SK-MEL-5 (cell line): Measurements from ENCODE around the gene ALDH16A1. TPM values are rescaled to one million over a fixed set of nuclear protein-coding genes. Genes with fewer than 3 reads are reported as not detected.

Source experiments
- DNase-seq: peaks from one replicate; pipeline ENCODE4 v3.0.0-alpha.2; 2016; ENCODE audit warnings: low read depth, low spot score
- in situ Hi-C: cut with HindIII; loops from 2 replicates; pipeline ENCODE4 v1.10.0; 2016; ENCODE audit warnings: low sequenced_read_pairs, high pct_unique_total_duplicates, low pct_unique_long_range_greater_than_20kb
- total RNA-seq: library from RNA; depleted of rRNA; stranded (reverse); fragments of >200 nt; shearing (Covaris generic); gene quantifications from 2 replicates; pipeline ENCODE4 v1.2.3, GENCODE V29; 2014

ALDH16A1 gene
- total RNA-seq, 1 experiment from 2014 or later: 16.7 TPM

GRCh38 chr19:49421878-49422202, 31.2 kb upstream of the ALDH16A1 start:
- in situ Hi-C loops: no loop called here
- no peak for DNase-seq

GRCh38 chr19:49422407-49423070, 30.5 kb upstream of the ALDH16A1 start:
- DNase-seq: peak; percentile 63
- in situ Hi-C loops: no loop called here

- no peak for DNase-seq
- in situ Hi-C loops: no loop called here
Observed at GRCh38 chr19:49423071-49423984, 29.7 kb upstream of the ALDH16A1 start, which contains the start of gene PTH2. Gene PTH2 (minus strand): TSS chr19:49423441. CDS start chr19:49423339, 102 bp downstream.

GRCh38 chr19:49423985-49424303, 29.1 kb upstream of the ALDH16A1 start:
- DNase-seq: no peak
- in situ Hi-C loops: no loop called here

GRCh38 chr19:49425178-49425577, 27.8 kb upstream of the ALDH16A1 start, which contains the start of gene GFY:
Gene GFY (plus strand): TSS chr19:49425388. CDS start chr19:49426431, 1,043 bp downstream.
- in situ Hi-C loops: no loop called here
- no peak for DNase-seq

GRCh38 chr19:49425922-49426592, 27.0 kb upstream of the ALDH16A1 start:
- peak; percentile 38 for DNase-seq
- in situ Hi-C loops: no loop called here

GRCh38 chr19:49427339-49427738, 25.7 kb upstream of the ALDH16A1 start:
- no peak for DNase-seq
- in situ Hi-C loops: no loop called here

GRCh38 chr19:49427855-49428546, 25.0 kb upstream of the ALDH16A1 start:
- DNase-seq: no peak
- in situ Hi-C loops: no loop called here

GRCh38 chr19:49428547-49429451, 24.2 kb upstream of the ALDH16A1 start:
- DNase-seq: no peak
- in situ Hi-C loops: no loop called here

- in situ Hi-C loops: no loop called here
- DNase-seq: no peak
Observed at GRCh38 chr19:49430172-49430677, 22.8 kb upstream of the ALDH16A1 start.

- in situ Hi-C loops: no loop called here
- no peak for DNase-seq
Observed at GRCh38 chr19:49430678-49431329, 22.2 kb upstream of the ALDH16A1 start.

- DNase-seq: no peak
- in situ Hi-C loops: no loop called here
Observed at GRCh38 chr19:49431330-49431749, 21.7 kb upstream of the ALDH16A1 start.

- DNase-seq: no peak
- in situ Hi-C loops: no loop called here
Observed at GRCh38 chr19:49432141-49433073, 20.6 kb upstream of the ALDH16A1 start.

- in situ Hi-C loops: no loop called here
- no peak for DNase-seq
Observed at GRCh38 chr19:49433240-49433901, 19.7 kb upstream of the ALDH16A1 start.
